Retina (tissue), 1 donor: ENCODE data around the gene DOCK6.
"Not testable (repeated sequence)": the region's sequence is repeated elsewhere in the genome, so short reads cannot be mapped to it uniquely, and the experiment has no call there.

Source experiments
- DNase-seq: peaks from one replicate; pipeline ENCODE4 v3.0.0-alpha.2; 2016

The DOCK6 gene

GRCh38 chr19:11195681-11196080 lies 66.6 kb downstream of the DOCK6 start:
- DNase-seq, result no peak

GRCh38 chr19:11194656-11195558 lies 67.4 kb downstream of the DOCK6 start:
- no peak for DNase-seq

GRCh38 chr19:11194173-11194572 lies 68.2 kb downstream of the DOCK6 start:
- DNase-seq, result no peak

DNA sequence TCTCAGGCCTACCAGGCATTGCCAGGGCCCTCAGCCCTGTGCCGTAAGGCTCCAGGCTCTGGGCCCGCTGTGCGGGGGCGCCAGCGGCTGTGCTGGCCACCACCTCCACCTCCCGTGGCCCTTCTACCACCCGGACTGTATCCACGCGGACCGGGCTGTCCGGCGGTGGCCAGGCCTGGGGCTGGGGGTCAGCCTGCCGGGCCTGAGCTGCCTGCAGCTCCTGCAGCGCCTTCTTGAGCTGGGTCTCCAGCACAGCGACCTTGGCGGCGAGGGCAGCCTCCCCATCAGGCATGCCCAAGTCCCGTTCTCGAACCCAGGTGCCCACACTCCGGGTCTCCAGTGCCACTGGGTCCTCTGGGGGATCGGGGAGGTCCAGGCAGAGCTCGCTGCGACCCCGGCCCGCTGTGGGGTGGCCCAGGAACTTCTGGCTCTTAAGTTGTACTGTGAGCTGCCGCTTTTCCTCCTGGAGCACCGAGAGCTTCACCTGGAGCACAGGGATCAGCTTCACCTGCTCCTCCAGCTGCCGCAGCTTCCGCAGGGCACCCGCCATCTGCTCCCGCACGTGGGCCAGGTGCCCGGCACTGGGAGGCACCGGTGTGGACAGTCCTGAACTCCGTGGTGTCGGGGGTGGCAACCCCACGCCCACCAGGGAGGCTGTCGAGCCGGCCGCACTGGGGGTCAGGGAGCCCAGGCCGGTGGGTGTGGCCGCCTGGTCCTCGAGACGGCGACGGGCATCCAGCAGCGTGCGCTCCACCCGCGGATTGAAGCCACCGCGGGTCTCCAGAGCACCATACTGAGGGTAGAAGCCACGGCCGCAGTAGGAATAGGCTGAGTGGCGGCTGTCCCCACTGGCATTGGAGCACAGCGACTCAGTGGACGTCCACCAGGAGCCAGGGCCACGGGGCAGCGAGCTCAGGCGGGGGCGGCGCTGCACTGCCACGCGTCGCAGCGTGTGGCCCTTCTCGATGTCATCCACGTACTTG lies 69.1 kb downstream of the DOCK6 start:
- DNase-seq, result no peak

GRCh38 chr19:11191934-11192333 lies 70.4 kb downstream of the DOCK6 start:
- no peak for DNase-seq

- DNase-seq, result no peak
Observed at GRCh38 chr19:11191273-11191755, 71.0 kb downstream of the DOCK6 start.

DNA sequence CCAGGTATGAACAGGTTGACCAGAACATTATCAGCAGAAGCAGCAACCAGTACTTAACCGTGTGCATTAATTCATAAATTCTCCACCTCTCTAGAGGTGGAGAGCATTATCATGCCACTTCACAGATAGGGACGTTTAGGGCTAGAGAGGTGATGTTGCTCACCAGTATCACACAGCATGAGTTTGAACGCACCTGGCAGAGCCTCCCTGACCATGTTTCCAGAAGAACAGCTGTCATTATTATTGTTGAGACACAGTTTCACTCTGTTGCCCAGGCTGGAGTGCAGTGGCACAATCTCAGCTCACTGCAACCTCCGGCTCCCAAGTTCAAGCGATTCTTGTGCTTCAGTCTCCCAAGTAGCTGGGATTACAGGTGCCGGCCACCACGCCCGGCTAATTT lies 71.8 kb downstream of the DOCK6 start:
- DNase-seq, result no peak

DNA sequence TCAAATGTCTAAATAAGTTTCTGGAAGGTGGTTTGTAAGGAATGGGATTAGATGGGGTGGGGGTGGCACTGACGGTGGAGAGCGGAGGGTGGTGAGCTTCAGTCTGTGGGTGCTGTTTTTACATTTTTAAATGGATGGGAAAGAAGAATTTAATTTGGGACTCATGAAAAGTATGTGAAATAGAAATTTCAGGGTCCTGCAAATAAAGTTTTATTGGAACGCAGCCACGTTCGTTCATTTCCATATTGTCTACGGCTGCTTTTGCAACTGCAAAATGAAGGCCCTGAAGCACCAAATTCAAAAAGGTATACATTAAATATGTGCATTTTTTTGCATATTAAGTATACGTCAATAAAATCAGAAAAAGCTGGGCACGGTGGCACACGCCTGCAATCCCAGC lies 74.9 kb downstream of the DOCK6 start:
- DNase-seq, result no peak

- no peak for DNase-seq
Observed at GRCh38 chr19:11182994-11183393, 79.3 kb downstream of the DOCK6 start.

DNA sequence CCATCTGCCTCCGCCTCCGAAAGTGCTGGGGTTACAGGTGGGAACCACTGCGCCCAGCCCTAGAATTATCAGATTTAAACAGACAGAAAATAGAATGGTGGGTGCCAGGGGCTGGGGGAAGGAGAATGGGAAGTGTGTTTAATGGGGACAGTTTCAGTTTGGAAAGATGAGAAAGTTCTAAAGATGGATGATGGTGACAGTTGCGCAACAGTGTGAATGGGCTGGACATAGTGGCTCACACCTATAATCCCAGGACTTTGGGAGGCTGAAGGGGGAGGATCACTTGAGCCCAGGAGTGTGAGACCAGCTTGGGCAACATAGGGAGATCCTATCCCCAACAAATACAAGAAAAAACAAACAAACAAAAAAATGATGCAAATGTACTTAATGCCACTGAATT lies 80.8 kb downstream of the DOCK6 start:
- no peak for DNase-seq

GRCh38 chr19:11180975-11181374 lies 81.3 kb downstream of the DOCK6 start:
- DNase-seq, result not testable (repeated sequence)

DNA sequence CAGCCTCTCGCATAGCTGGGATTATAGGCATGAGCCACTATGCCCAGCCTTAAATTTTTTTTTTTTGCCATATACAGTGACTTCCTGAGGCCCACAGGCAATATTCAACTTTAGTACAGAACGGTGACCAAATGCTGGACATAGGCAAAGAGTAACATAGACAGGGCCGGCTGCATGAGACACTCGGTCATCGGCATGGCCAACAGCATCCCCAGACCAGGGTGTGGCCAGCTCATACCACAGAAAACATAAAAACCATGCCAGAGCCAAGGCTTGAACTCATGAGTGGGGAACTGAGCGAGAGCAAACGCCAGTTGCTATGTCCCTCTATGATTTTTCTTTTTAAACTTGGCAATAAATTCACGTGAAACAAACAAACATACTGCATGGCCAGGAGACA lies 82.0 kb downstream of the DOCK6 start:
- no peak for DNase-seq

DNA sequence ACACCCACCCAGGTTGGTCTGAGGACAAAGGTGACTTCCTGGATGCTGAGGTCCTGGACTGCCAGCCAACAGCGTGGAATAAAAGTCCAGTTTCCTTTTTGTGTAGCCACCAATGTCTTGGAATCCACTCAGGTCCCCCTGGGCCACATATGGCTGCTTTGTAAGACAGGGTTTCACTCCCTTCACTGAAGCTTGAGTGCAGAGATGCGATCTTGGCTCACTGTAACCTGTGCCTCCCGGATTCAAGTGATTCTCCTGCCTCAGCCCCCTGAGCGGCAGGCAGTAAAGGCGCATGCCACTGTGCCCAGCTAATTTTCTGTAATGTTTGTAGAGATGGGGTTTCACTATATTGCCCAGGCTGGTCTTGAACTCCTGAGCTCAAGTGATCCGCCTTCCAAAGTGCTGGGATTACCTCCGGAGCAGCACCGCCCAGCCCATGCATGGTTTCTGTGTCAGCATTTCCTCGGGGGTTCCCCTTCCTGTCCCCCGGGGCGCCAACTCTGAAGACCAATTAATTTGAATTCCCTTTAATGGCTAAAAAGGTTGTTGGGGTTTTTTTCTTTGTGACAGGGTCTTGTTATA lies 82.5 kb downstream of the DOCK6 start:
- DNase-seq, result no peak

DNA sequence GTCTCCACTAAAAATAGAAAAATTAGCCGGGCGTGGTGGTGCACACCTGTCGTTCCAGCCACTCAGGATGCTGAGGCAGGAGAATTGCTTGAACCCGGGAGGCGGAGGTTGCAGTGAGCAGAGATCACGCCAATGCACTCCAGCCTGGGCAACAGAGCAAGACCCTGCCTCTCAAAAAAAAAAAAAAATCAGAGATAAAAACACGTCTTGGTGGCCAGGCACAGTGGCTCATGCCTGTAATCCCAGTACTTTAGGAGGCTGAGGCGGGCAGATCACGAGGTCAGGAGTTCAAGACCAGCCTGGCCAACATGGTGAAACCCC lies 83.2 kb downstream of the DOCK6 start:
- DNase-seq, result not testable (repeated sequence)

- no peak for DNase-seq
Observed at GRCh38 chr19:11177592-11177991, 84.7 kb downstream of the DOCK6 start.

- DNase-seq, result no peak
Observed at GRCh38 chr19:11176466-11177193, 85.7 kb downstream of the DOCK6 start.

GRCh38 chr19:11175920-11176319 lies 86.4 kb downstream of the DOCK6 start:
- no peak for DNase-seq

DNA sequence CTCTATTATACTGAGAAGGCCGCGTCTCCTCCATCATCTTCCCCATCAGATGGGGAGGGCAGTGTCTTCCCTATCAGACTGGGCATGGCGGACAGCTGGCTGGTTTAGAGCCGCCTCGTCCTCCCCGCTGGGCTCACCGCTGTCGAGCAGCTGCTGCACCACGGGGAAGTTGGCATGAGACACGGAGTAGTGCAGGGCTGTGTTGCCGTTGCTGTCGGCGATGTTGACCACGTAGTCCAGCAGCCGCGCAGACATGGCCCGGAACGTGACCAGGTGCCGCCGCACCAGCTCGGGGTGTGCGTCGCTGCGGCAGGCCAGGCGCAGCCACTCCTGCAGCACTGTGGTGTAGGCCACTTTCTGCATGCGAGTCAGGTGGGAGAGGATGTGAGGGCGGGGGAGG lies 88.0 kb downstream of the DOCK6 start:
- DNase-seq, result no peak

GRCh38 chr19:11173516-11174155 lies 88.7 kb downstream of the DOCK6 start:
- no peak for DNase-seq

DNA sequence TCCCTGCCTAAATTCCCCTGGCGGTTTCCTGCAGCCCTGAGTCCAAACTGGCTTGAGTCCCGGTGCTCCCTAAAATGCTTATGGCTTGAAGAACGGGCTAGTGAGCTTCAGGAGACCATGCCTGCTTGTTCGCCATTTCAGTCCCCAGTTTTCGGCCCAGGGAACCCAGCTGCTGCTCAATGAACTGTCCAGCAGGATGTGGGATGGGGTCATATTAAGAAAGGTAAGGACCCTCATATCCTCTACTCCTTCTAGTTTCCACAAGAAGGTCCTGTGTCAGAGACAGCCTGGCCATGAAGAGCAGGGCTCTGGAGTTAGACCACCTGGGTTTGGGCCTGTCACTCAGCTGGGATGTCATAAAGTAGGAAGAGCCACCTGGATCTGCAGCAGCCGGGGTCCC lies 89.7 kb downstream of the DOCK6 start:
- DNase-seq, result no peak

GRCh38 chr19:11171144-11171543 lies 91.2 kb downstream of the DOCK6 start:
- no peak for DNase-seq
